ENCODE results near the gene SLC16A2. TPM values are rescaled to one million over a fixed set of nuclear protein-coding genes. Genes with fewer than 3 reads are reported as not detected.
A peak's percentile ranks its signal among the peaks of the same experiment; 100 is the strongest.

The SLC16A2 gene
- total RNA-seq, 6 donors from 2014 or later: 2.0 to 10.7 (median 4.8) TPM

DNA sequence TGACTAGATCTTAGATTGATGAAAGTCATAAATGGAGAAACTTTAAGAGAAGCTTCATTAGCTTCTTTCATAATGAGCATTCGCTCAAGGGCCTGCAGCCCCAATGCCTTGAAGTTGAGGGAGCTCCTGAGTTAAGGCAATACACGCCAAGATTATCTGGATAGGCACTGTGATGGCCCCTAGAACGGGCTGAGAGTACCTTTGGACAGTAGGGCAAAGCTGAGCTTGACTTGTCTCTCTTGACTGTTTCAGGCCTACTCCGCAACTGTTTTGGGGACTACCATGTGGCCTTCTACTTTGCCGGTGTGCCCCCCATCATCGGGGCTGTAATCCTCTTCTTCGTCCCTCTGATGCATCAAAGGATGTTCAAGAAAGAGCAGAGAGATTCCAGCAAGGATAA lies 109.8 kb downstream of the SLC16A2 start:
- Histone ChIP-seq H3K4me3 (no peak overlapping the region), H3K9me3 (no peaks in the 10 kb centered on the region), H3K4me1 (peaks cover 0 to 4% (median 1%) of the 10 kb centered on the region in 4 donors), H3K27me3 (no peaks in the 10 kb centered on the region), H3K36me3 (no peaks in the 10 kb centered on the region), H3K27ac (no peak overlapping the region)
- no peak for TF ChIP-seq EP300 (IDR thresholded peaks at IDR 0.05)
- no peak for TF ChIP-seq POLR2AphosphoS5 (IDR thresholded peaks at IDR 0.05)
- no peak for TF ChIP-seq POLR2A (IDR thresholded peaks at IDR 0.05)
- TF ChIP-seq, protein P1, sequence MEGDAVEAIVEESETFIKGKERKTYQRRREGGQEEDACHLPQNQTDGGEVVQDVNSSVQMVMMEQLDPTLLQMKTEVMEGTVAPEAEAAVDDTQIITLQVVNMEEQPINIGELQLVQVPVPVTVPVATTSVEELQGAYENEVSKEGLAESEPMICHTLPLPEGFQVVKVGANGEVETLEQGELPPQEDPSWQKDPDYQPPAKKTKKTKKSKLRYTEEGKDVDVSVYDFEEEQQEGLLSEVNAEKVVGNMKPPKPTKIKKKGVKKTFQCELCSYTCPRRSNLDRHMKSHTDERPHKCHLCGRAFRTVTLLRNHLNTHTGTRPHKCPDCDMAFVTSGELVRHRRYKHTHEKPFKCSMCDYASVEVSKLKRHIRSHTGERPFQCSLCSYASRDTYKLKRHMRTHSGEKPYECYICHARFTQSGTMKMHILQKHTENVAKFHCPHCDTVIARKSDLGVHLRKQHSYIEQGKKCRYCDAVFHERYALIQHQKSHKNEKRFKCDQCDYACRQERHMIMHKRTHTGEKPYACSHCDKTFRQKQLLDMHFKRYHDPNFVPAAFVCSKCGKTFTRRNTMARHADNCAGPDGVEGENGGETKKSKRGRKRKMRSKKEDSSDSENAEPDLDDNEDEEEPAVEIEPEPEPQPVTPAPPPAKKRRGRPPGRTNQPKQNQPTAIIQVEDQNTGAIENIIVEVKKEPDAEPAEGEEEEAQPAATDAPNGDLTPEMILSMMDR (IDR thresholded peaks at IDR 0.05): no peak
- DNase-seq (no peak), ATAC-seq (ENCODE audit: low FRiP score in 2 of 2) (no peak)
- 80 to 94% methylated on average over 5 to 7 of the region's 7 CpGs for WGBS, 2 donors

DNA sequence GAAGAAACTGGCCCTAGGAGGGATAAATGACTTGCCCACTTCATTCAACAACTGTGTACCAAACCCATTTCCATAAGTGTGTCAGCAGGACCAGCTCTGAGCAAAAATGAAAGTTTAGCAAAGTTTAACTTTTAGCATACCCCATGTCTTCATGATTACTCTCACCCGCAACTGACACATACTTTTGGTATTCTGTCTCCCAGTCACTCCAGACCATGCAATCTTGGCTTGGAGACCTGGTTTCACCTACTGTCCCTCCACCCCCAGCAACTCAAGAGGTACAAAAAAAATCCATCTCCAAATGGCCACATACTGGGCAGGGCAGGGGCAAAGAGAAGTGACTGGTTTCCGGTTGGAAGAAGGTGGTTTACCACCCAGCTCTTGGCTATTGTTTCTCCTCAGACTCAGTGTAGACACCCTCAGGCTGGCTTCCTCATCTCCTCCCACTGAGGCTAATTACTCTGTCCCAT lies 113.3 kb downstream of the SLC16A2 start:
- no peak overlapping the region for H3K4me3 ChIP-seq
- H3K36me3 ChIP-seq: no peaks in the 10 kb centered on the region
- TF ChIP-seq EP300 (IDR thresholded peaks at IDR 0.05): no peak
- TF ChIP-seq POLR2AphosphoS5 (IDR thresholded peaks at IDR 0.05): no peak
- TF ChIP-seq POLR2A (IDR thresholded peaks at IDR 0.05): no peak
- TF ChIP-seq, protein P1 (IDR thresholded peaks at IDR 0.05): no peak
- H3K27ac ChIP-seq: peak overlapping the region; percentile 76 to 91 (median 88)
- WGBS, 2 donors: 67 to 100% methylated on average over 1 to 2 of the region's 2 CpGs
- peaks cover 0 to 9% (median 3%) of the 10 kb centered on the region in 4 donors for H3K4me1 ChIP-seq
- H3K27me3 ChIP-seq: peaks cover 0 to 6% (median 0%) of the 10 kb centered on the region in 4 donors
- DNase-seq: no peak
- H3K9me3 ChIP-seq: no peaks in the 10 kb centered on the region
- ATAC-seq (ENCODE audit: low FRiP score in 2 of 2): no peak

DNA sequence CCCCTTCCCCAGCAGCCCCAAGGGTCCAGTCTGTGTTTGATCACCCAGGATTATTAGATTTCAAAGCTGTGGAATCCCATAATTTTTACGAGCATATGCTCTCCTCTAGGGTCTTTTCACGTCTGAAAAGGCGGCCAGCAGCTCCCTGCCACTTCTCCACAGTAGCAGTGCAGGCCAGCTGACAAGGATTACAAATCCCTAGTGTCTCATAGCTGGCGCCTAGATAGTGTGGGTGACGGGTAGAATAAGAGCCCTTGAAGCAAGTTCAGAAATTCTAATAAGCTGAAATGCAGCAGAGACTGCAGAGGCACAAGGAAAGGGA lies 113.8 kb downstream of the SLC16A2 start:
- DNase-seq: no peak
- peak overlapping the region in 2 of 4 donors; percentile 53 to 55 for H3K4me3 ChIP-seq
- ATAC-seq (ENCODE audit: low FRiP score in 2 of 2): no peak
- peak overlapping the region; percentile 76 to 91 (median 88) for H3K27ac ChIP-seq
- H3K36me3 ChIP-seq: no peaks in the 10 kb centered on the region
- H3K4me1 ChIP-seq: peaks cover 0 to 9% (median 3%) of the 10 kb centered on the region in 4 donors
- TF ChIP-seq EP300 (IDR thresholded peaks at IDR 0.05) (no peak), POLR2A (IDR thresholded peaks at IDR 0.05) (no peak), POLR2AphosphoS5 (IDR thresholded peaks at IDR 0.05) (no peak)
- TF ChIP-seq, protein P1 (IDR thresholded peaks at IDR 0.05): no peak
- WGBS, 2 donors: 25 to 43% methylated on average over 5 of the region's 5 CpGs
- H3K9me3 ChIP-seq: no peaks in the 10 kb centered on the region
- H3K27me3 ChIP-seq: peaks cover 0 to 6% (median 0%) of the 10 kb centered on the region in 4 donors

DNA sequence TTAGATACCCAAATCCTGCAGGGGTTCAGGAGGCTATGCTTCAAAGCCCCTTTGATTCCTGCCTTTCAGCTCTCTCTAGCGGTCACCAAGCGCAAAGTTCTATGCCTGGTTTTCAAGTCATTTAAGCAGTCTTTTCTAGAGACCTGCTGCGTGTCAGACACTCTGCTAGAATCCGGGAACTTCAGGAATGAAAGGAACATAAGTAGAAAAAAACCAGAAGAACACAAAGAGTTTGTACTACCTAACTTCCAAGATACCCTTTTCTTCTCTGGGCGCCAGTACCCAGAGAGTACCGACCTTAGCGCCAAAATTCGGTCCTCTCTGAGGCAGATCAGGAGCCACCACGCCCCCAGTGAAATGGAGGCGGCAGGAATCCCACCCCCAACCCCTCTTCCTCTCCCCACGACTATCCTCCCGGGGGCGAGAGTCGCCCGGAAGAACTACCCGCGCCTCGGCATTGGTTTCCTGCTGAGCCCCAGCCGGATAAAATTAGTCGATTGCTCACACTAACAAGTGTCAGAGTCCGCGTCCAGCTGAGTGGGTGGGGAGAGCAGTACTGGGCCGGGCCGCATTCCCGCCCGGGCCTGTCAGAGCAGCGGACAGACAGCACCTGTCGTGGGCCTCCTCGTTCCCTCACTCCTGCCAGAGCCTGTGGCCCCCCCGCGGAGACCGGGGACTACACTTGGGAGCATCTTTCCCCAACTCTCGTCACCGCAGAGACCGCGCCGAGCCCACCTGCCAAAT lies 114.3 kb downstream of the SLC16A2 start:
- peak; percentile 81 to 83 for ATAC-seq (ENCODE audit: low FRiP score in 2 of 2)
- H3K36me3 ChIP-seq: no peaks in the 10 kb centered on the region
- H3K9me3 ChIP-seq: no peaks in the 10 kb centered on the region
- peak overlapping the region; percentile 14 to 55 (median 46) for H3K4me3 ChIP-seq
- peak in 1 of 4 donors; percentile 17 for TF ChIP-seq POLR2A (IDR thresholded peaks at IDR 0.05)
- TF ChIP-seq EP300 (IDR thresholded peaks at IDR 0.05): no peak
- TF ChIP-seq POLR2AphosphoS5 (IDR thresholded peaks at IDR 0.05): peak; percentile 15 to 39
- TF ChIP-seq, protein P1 (IDR thresholded peaks at IDR 0.05): peak in 3 of 6 experiments; percentile 5 to 15 (median 9)
- peak; percentile 69 to 87 for DNase-seq
- 2 to 32% methylated on average over 12 to 37 of the region's 37 CpGs for WGBS, 2 donors
- peaks cover 0 to 9% (median 3%) of the 10 kb centered on the region in 4 donors for H3K4me1 ChIP-seq
- H3K27ac ChIP-seq: peak overlapping the region; percentile 76 to 91 (median 88)
- H3K27me3 ChIP-seq: peaks cover 0 to 6% (median 0%) of the 10 kb centered on the region in 4 donors
